ENCODE measurements around the gene NODAL.

Gene NODAL

GRCh38 chr10:70433581-70434280 lies 7.8 kb downstream of the NODAL start:
- DNase-seq (ENCODE audit: low read depth in 2 of 2) = no peak

- no peak for DNase-seq (ENCODE audit: low read depth in 2 of 2)
These were observed 8.8 kb downstream of the NODAL start for GRCh38 chr10:70432561-70433263.

GRCh38 chr10:70432101-70432500 lies 9.4 kb downstream of the NODAL start:
- no peak for DNase-seq (ENCODE audit: low read depth in 2 of 2)

GRCh38 chr10:70430493-70431445 lies 10.7 kb downstream of the NODAL start:
- DNase-seq (ENCODE audit: low read depth in 2 of 2) = no peak

- no peak for DNase-seq (ENCODE audit: low read depth in 2 of 2)
These were observed 14.7 kb downstream of the NODAL start for GRCh38 chr10:70426823-70427222.

GRCh38 chr10:70425096-70425495 lies 16.4 kb downstream of the NODAL start:
- no peak for DNase-seq (ENCODE audit: low read depth in 2 of 2)

GRCh38 chr10:70424320-70424719 lies 17.2 kb downstream of the NODAL start:
- no peak for DNase-seq (ENCODE audit: low read depth in 2 of 2)

GRCh38 chr10:70418713-70419112 lies 22.8 kb downstream of the NODAL start:
- DNase-seq (ENCODE audit: low read depth in 2 of 2) = no peak

GRCh38 chr10:70418229-70418628 lies 23.3 kb downstream of the NODAL start:
- DNase-seq (ENCODE audit: low read depth in 2 of 2) = no peak

- DNase-seq (ENCODE audit: low read depth in 2 of 2) = no peak
These were observed 23.9 kb downstream of the NODAL start for GRCh38 chr10:70417568-70417967.

GRCh38 chr10:70412356-70412755 lies 29.1 kb downstream of the NODAL start:
- no peak for DNase-seq (ENCODE audit: low read depth in 2 of 2)

GRCh38 chr10:70410608-70411007 lies 30.9 kb downstream of the NODAL start:
- no peak for DNase-seq (ENCODE audit: low read depth in 2 of 2)

GRCh38 chr10:70409772-70410171 lies 31.7 kb downstream of the NODAL start:
- DNase-seq (ENCODE audit: low read depth in 2 of 2) = no peak

GRCh38 chr10:70405037-70405824 lies 36.2 kb downstream of the NODAL start:
- DNase-seq (ENCODE audit: low read depth in 2 of 2) = no peak

- no peak for DNase-seq (ENCODE audit: low read depth in 2 of 2)
These were observed 36.8 kb downstream of the NODAL start for GRCh38 chr10:70404787-70405036.

GRCh38 chr10:70404036-70404786 lies 37.3 kb downstream of the NODAL start, which contains the start of gene EIF4EBP2:
Gene EIF4EBP2, plus strand, starts transcription at chr10:70404145. Its CDS starts 257 bp downstream, at chr10:70404402.
- peak; percentile 98 to 99 for DNase-seq (ENCODE audit: low read depth in 2 of 2)

- DNase-seq (ENCODE audit: low read depth in 2 of 2) = no peak
These were observed 37.9 kb downstream of the NODAL start for GRCh38 chr10:70403483-70404035.

- no peak for DNase-seq (ENCODE audit: low read depth in 2 of 2)
These were observed 42.3 kb downstream of the NODAL start for GRCh38 chr10:70399177-70399576.

GRCh38 chr10:70396140-70396539 lies 45.3 kb downstream of the NODAL start:
- no peak for DNase-seq (ENCODE audit: low read depth in 2 of 2)

- no peak for DNase-seq (ENCODE audit: low read depth in 2 of 2)
These were observed 49.8 kb downstream of the NODAL start for GRCh38 chr10:70391654-70392053.
